GM12865 (cell line): Measurements from ENCODE around the gene FAM90A26.
A peak's percentile ranks its signal among the peaks of the same experiment; 100 is the strongest.
"Not testable (repeated sequence)": the region's sequence is repeated elsewhere in the genome, so short reads cannot be mapped to it uniquely, and the experiment has no call there.

Experiments
- DNase-seq: peaks from one replicate; pipeline ENCODE4 v3.0.0; 2010; ENCODE audit warnings: low read depth
- H3K4me3 ChIP-seq: 2 replicates; pipeline ENCODE4 v1.5.1; 2011; ENCODE audit warnings: mild to moderate bottlenecking, low read depth, low read length, control low read depth

The FAM90A26 gene

GRCh38 chr4:9152180-9153007 lies 17.8 kb upstream of the FAM90A26 start:
- peak; percentile 73 for DNase-seq
- peak overlapping the region; percentile 11 for H3K4me3 ChIP-seq

GRCh38 chr4:9153008-9153570 lies 17.1 kb upstream of the FAM90A26 start:
- peak overlapping the region; percentile 37 for H3K4me3 ChIP-seq
- peak; percentile 84 for DNase-seq

- H3K4me3 ChIP-seq = peak overlapping the region; percentile 37; the same call in 1 of the 2 replicates
- DNase-seq = not testable (repeated sequence)
These were observed 16.5 kb upstream of the FAM90A26 start for GRCh38 chr4:9153571-9154157.

- H3K4me3 ChIP-seq, DNase-seq: not testable (repeated sequence)
These were observed 14.9 kb upstream of the FAM90A26 start for GRCh38 chr4:9155101-9155886.

GRCh38 chr4:9158392-9158791 lies 11.8 kb upstream of the FAM90A26 start:
- not testable (repeated sequence) for H3K4me3 ChIP-seq, DNase-seq

GRCh38 chr4:9160046-9160445 lies 10.2 kb upstream of the FAM90A26 start:
- not testable (repeated sequence) for H3K4me3 ChIP-seq, DNase-seq

GRCh38 chr4:9165990-9166389 lies 4.2 kb upstream of the FAM90A26 start:
- not testable (repeated sequence) for H3K4me3 ChIP-seq, DNase-seq

GRCh38 chr4:9210357-9210756 lies 40.1 kb downstream of the FAM90A26 start, which contains the start of gene USP17L10:
Gene USP17L10 (plus strand): TSS chr4:9210657. CDS start chr4:9210657, 0 bp downstream.
- H3K4me3 ChIP-seq, DNase-seq: not testable (repeated sequence)

- not testable (repeated sequence) for H3K4me3 ChIP-seq, DNase-seq
These were observed 44.5 kb downstream of the FAM90A26 start for GRCh38 chr4:9214701-9215100.

GRCh38 chr4:9215105-9215504 lies 44.9 kb downstream of the FAM90A26 start, which contains the start of gene USP17L11:
Gene USP17L11 (plus strand): TSS chr4:9215405. CDS start chr4:9215405, 0 bp downstream.
- H3K4me3 ChIP-seq, DNase-seq: not testable (repeated sequence)

- not testable (repeated sequence) for DNase-seq, H3K4me3 ChIP-seq
These were observed 49.6 kb downstream of the FAM90A26 start, which contains the start of gene USP17L12 for GRCh38 chr4:9219852-9220251. Gene USP17L12 (plus strand): TSS chr4:9220152. CDS start chr4:9220152, 0 bp downstream.

- H3K4me3 ChIP-seq, DNase-seq: not testable (repeated sequence)
These were observed 54.4 kb downstream of the FAM90A26 start, which contains the start of gene USP17L13 for GRCh38 chr4:9224596-9224995. Gene USP17L13 (plus strand): TSS chr4:9224896. CDS start chr4:9224896, 0 bp downstream.
